ENCODE data around the gene ENTREP1.
"Not testable (repeated sequence)": the region's sequence is repeated elsewhere in the genome, so short reads cannot be mapped to it uniquely, and the experiment has no call there.

- TF ChIP-seq CTCF (conservative IDR thresholded peaks at IDR 0.05; ENCODE audit: low read depth, low read length); POLR2A (IDR thresholded peaks at IDR 0.05; ENCODE audit: low read depth, low read length); RCOR1 (IDR thresholded peaks at IDR 0.05; ENCODE audit: insufficient replicate concordance, low read length); FOS (IDR thresholded peaks at IDR 0.05; ENCODE audit: low read depth, low read length); BHLHE40 (IDR thresholded peaks at IDR 0.05; ENCODE audit: low read depth, low read length); MAZ (IDR thresholded peaks at IDR 0.05; ENCODE audit: borderline replicate concordance, low read depth, low read length); RAD21 (IDR thresholded peaks at IDR 0.05; ENCODE audit: low read length); MXI1 (IDR thresholded peaks at IDR 0.05; ENCODE audit: borderline replicate concordance, low read depth, low read length); RFX5 (IDR thresholded peaks at IDR 0.05; ENCODE audit: low read depth, low read length); CEBPB (IDR thresholded peaks at IDR 0.05; ENCODE audit: low read depth, low read length); SMC3 (IDR thresholded peaks at IDR 0.05; ENCODE audit: low read depth, low read length); ELK1 (IDR thresholded peaks at IDR 0.05; ENCODE audit: borderline replicate concordance, low read depth, low read length); MAFK (IDR thresholded peaks at IDR 0.05; ENCODE audit: low read depth, low read length): not testable (repeated sequence)
Measured at GRCh38 chr9:69440254-69440955, 115.4 kb downstream of the ENTREP1 start.

Measured in IMR-90 (cell line).